Measurements from ENCODE around the gene PRSS27.

The PRSS27 gene

DNA sequence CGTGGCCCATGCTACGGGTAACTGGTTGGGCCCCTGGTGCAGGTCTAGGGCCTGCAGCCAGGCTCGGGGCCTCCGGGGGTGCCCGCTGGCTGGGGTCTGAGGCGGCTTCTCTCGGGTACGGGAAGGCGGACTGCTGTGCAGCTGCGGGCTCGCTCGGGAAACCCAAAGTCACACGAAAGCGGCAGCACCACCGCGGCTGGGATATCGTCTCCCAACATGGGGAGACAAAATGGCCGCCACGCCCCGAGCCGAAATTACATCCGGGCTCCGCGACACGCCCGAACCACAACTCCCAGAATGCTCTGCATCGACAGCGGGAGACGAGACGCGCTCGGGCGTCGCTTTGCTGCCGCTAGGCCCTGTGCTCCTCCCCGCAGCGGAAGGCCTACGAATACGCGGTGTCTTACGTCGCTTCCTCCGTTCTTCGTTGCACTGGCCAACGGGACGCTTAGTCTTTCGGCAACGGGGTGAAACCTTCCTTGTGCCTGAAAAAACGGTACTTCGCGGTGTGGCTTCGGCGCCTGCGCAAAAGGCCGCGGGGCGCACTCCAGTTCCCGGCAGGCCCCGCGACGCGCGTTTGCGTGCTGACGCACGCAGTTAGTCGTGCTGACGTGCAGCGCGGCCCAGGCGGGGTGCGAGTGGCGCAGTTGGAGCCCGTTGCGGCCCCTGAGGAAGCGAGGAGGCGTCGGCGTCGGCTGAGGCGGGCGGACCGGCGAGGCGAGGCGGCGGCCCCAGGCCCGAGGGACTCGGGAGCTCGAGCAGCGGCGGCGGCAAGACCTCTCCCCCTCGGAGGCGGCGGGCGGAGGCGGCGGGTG lies 32.2 kb upstream of the PRSS27 start, which contains the start of gene SRRM2:
SRRM2 (plus strand) TSS at position 604 of the 815 bp plus-strand sequence. CDS start 3,727 bp downstream, outside the sequence.
- peak; percentile 87 for DNase-seq (ENCODE audit: low read depth, low spot score)

DNA sequence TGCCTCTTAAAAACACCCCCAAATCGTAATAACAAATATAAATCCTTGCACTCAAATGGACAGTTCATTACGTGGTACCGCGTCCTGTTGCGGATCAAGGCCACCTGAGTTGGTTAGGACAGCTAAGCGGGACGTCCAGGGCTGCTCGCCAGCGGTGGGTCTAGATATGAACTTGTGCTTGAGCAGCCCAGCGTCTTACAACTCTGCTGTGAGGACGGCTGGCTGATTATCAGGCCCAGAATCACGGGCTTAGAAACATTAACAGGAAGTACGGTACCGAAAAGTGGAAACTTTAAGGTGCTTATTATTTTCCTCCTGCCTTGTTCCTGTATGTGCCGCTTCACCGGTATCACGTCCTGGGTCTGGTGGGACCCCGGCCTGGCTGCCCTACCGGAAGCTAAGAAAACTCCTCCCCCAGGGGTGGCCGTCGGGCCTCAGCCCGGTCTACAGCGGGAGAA lies 31.6 kb upstream of the PRSS27 start:
- DNase-seq (ENCODE audit: low read depth, low spot score), result no peak
- H3K27ac ChIP-seq, result peak overlapping the region; percentile 96

More for the DNA sequence above, 32.2 kb upstream of the PRSS27 start, which contains the start of gene SRRM2:
- peak within 1 kb of the TSS; percentile 96 for H3K27ac ChIP-seq

DNA sequence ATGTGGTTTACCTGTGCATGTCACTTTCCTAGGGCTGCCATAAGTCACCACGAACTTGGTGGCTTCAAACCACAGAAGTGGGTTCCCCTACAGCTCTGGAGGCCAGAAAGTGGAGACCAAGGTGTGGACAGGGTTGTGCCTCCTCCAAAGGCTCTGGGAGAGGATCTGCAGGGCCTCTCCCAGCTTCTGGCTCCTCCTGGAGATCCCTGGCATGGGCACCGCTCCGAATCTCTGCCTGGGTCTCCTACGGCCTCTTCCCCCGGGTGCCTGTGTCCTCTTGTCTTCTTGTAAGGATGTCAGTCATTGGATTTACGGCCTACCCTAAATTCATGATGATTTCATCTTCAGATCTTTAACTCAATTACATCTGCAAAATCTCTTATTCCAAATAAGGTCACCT lies 29.9 kb upstream of the PRSS27 start:
- DNase-seq (ENCODE audit: low read depth, low spot score), result no peak
- H3K27ac ChIP-seq, result no peak overlapping the region

DNA sequence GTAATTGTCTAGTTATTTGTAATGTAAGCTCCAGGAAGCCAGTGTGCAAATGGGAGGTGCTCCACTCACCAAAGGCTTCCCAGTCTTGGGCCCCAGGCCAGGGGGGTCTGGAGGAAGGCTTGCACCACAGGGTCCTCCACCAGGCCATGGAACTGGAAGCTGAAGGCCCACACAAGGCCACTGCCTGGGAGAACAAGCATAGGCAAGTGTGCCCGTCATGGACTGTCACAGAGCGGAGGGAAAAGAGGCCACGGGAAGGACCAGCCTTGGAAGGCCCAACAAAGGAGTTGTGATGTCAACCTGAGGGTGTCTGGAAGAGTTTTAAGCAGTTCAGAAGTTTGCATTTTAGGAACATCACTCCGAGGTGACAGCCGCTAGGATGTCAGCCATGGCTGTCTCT lies 29.5 kb upstream of the PRSS27 start:
- no peak overlapping the region for H3K27ac ChIP-seq
- DNase-seq (ENCODE audit: low read depth, low spot score), result no peak

DNA sequence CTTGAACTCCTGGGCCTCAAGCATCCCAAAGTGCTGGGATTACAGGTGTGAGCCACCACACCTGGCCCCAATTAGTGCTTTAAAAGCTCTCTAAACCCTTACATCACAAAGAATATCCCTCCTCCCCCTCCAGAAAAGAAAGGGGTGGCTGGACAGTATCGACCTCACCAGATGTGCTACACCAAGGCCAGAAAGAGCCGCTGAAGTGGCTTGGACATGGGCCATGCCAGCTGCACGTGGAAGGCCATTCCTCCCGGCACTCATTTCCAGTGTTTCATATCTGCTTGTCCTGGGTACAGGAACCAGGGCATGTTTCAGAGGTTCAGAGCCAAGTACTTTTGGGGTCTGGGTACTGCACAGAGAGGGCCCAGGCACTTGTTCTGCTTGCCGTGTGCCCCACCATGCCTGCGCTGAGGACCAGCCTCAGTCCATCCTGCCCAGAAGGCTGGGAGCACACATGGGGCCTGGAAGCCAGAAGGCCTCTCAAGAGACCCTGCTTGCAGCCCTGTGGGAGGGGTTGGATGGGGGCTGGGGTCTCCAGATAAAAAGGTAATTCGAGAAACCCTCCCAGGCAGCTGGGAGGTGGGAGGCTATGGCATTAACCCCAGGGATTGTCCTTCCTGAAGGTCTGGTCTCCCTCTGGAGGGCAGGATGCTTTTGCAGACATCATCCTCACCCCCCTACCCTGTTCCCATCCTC lies 28.9 kb upstream of the PRSS27 start:
- no peak for DNase-seq (ENCODE audit: low read depth, low spot score)
- no peak overlapping the region for H3K27ac ChIP-seq

DNA sequence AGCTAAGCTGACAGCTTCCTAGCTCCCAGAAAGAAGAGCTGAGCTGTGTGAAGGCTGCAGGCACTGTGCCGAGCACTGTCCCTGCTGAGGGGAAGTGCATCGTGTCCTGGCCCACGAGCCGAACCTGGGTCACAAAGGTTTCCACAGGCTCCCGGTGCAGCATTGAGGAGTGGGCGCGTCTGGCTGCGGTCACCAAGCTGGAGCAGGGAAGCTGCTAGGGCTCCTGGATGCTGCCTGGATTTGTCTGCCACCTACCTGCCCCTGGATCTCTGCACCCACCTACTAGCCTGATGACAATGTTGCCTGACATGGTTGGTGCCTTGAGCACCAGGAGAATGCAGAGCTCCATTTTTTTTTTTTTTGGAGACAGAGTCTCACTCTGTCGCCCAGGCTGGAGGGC lies 25.9 kb upstream of the PRSS27 start:
- no peak overlapping the region for H3K27ac ChIP-seq
- DNase-seq (ENCODE audit: low read depth, low spot score), result no peak

DNA sequence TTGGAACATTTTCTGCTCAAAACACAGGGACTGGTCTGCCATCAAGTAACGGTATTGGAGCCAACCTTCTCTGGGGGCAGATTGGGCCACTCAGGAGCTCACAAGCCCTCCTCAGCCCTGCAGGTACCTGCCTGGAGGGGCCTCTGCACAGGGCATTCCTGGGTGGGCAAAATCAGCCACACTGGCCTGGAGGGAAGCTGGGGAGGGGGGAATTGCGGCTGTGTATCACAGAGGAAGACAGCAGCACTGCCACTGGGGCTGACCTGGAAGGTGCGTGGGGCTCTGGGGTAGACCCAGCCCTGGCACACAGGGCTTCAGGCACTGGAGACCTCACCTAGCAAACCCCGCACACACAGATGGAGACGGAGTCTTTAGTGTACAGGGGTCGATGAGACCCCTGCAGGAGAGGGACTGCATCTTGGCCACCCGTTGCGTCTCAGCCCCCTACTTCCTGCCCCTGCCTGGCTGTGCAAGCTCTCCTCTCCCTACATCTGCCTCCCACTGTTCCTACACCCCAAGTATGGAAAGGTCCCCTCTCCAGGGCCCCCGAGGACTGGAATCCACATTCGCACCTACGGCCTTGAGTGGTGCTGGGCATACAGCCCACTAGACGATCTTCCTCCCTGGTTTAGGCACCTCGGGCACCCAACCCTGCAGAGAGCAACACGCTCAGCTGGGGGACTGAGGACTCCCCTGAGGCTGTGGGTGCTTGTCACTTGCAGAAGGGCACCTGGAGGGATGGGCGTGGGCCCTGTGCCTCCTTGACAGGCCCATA lies 25.3 kb upstream of the PRSS27 start:
- no peak for DNase-seq (ENCODE audit: low read depth, low spot score)
- H3K27ac ChIP-seq, result no peak overlapping the region

DNA sequence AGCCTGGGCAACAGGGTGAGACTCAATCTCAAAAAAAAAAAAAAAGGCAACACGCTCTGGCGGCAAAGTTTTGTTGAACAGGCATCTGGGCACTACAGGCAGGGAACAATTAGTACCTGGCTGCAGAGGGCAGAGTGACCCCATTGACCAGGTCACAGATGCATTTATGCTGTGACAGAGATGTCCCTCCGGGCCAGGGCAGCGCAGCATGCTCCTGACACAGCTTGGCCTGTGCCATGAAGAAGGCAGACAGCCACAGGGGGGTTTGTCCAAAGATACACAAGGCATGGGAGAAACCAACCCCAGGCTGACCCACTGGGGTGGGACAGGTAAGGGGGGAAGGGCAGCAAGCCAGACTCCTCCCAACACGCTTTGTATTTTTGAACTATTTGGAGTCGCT lies 24.7 kb upstream of the PRSS27 start:
- DNase-seq (ENCODE audit: low read depth, low spot score), result no peak
- H3K27ac ChIP-seq, result no peak overlapping the region

DNA sequence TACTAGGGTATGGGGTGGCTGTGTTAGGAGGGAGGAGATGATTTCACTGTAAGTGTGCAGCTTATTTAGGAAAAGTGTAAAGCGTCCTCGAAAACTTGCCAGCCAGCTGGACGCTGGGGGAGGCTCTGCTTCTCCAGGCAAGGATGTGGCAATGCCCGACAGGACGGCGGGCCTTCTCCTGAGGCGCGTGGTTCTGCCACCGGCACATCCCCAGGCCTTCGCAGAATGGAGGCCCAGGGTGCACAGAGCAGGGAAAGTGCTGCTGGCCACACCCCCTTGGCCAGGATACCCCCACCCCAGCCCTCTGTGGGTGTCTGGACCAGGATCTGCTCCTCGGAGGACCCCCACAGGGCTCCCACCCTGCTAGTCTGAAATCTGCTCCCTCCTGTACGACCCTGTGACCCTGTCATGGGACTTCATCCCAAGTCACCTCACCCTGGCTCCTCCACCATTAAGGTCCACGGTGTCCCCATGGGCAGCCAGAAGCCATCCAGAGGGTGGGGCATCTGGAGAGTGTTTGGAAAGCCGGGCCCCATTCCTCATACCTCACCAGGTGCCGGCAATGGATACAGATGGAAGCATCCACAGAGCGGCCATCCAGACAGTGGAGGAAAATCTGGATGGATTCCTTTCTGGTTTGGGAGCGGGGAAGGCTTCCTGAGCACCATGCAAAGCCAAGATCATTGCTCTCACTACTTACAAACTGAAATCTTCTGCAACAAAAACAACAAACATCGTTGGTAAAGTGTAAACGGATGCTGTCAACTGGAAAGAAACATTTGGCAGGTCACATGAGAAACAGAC lies 23.2 kb upstream of the PRSS27 start:
- DNase-seq (ENCODE audit: low read depth, low spot score), result no peak
- no peak overlapping the region for H3K27ac ChIP-seq

DNA sequence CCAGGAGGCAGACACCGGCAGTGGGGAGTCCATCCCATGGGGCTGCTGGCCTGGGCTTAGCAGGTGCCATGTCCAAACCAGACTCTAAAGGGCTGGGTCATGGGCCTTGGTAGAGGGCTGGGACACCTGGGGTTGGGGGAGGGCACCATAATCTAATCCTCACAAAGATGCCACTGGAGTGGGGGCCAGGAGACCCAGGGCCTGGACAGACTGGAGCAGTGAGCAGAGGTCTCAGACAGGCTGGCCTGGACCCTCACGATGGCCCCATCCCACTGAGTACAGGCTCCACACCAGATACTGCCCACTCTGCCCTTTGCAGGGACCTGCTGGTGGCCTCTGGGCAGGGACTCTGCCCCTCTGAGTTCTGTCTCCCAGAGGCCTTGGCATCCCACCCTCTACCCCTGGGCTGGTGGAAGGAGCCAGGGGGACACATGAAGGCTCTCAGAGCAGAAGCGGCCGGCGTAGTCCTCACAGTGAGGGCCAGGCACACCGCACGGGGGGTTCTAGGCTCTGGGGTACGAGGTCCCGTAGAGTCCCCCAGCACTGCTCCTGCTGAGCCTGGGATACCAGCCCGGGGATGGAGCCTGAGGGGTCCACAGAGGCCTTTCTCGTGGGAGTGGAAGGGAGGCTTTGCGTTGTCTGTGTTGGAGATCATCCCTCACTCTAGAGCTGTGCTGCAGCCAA lies 22.4 kb upstream of the PRSS27 start:
- no peak for DNase-seq (ENCODE audit: low read depth, low spot score)
- no peak overlapping the region for H3K27ac ChIP-seq

DNA sequence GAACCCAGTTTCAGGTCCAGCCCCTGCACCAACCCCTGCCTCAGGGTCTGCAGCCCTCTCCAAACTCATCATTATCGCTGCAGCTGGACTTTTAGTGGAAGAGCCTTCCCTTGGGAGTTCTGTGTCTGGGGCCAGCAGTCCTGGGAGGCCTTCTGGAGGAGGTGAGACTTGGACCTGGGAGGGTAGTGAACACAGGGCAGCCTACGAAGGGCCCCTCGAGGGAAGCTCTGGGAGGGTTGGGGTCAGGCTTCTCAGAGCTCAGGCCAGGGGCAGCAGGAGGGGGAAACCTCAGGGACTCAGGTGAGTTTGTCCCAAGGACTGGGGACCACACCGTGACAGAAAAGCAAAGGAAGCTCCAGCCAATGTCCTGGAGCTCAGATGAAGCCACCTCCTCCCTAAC lies 21.1 kb upstream of the PRSS27 start:
- no peak for DNase-seq (ENCODE audit: low read depth, low spot score)
- no peak overlapping the region for H3K27ac ChIP-seq

DNA sequence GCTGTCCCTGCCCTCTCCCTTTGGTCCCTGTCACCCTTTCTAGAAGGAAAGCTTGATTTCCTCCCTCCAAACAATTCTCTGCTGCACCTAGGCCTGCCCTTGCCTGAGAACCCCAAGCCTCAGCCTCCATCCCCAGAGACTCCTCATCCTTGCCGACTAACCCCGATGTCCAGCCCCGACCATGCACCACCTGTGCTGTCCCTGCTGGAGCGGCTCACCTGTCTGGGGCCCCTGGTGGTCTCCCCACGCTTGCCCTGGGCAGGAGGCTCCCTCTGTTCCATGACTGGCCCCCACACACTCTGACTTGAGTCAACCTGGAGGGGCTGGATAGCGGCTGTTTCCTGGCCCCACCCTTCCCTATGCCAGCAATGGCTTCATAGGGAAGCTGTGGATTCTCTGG lies 20.5 kb upstream of the PRSS27 start:
- no peak overlapping the region for H3K27ac ChIP-seq
- DNase-seq (ENCODE audit: low read depth, low spot score), result no peak

DNA sequence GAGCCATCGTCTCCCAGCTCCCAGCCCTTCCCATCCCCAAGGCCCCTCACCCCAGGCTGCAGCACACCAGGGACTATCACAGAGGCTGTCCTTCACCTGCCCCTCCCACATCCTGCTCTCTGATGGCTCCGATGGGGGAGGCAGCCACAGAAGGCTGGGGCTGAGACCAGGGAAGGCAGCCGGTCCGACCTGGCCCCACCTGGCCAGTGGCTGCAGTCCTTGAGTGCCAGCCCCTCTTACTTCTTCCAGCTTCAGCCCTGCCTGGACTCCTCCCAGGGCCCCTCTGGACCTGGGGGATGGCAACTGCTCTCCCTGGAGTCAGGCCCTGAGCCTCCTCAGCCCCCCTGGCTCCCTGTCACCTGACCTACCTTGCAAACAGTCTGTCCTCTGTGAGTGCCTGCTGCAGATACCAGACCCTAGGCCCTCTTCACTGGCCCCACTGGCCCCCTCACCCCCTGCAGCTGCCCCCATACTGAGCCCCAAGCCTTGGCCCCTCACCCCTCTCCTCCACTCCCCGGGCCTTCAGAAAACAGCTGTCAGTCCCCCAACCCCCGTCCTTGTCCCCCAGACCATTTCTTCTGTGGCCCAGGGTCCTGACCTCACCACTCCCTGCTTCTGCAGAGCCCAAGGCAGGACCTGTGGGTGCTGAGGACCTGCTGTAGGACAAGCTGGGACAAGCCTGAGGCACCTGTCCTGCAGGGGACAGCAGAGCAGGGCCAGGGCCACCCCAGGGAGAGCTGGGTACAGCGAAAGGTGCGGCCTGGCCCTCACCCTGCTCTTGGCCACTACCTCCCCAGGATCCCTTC lies 19.8 kb upstream of the PRSS27 start:
- DNase-seq (ENCODE audit: low read depth, low spot score), result no peak
- H3K27ac ChIP-seq, result no peak overlapping the region

DNA sequence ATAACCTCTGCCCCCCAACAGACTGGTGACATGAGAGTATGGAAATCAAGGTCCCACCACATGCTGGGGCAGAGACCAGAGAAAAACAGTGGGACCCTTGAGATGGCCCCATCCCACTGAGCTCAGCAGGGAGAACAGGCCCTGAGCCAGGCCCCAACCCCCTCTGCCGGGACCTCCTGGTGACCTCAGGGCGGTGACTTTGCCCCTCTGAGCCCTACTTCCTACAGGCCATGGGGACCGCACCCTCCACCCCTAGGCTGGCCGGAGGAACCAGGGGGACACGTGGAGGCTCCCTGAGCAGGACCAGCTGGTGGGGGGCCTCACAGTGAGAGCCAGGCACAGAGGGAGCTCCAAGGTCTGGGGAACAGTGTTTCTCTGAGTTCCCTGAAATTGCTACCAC lies 18.6 kb upstream of the PRSS27 start:
- no peak overlapping the region for H3K27ac ChIP-seq
- DNase-seq (ENCODE audit: low read depth, low spot score), result no peak

DNA sequence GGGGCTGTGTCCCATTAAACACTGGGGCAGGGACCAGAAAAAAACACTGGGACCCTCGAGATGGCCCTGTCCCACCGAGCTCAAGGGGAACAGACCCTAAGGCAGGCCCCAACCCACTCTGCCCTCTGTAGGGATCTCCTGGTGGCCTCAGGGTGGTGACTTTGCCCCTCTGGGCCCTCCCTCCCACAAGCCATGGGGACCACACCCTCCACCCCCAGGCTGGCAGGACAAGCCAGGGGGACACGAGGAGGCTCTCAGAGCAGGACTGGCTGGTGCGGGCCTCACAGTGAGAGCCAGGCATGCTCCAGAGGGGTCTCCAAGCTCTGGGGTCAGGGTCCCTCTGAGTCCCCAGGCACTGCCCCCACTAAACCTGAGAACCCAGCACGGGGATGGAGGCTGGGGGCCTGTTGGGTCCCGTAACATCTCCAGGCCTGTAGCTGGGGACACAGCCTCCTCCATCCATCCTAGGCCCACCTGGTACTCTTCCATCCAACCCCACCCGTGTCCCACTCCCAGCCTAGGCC lies 17.9 kb upstream of the PRSS27 start:
- H3K27ac ChIP-seq, result no peak overlapping the region
- DNase-seq (ENCODE audit: low read depth, low spot score), result no peak

DNA sequence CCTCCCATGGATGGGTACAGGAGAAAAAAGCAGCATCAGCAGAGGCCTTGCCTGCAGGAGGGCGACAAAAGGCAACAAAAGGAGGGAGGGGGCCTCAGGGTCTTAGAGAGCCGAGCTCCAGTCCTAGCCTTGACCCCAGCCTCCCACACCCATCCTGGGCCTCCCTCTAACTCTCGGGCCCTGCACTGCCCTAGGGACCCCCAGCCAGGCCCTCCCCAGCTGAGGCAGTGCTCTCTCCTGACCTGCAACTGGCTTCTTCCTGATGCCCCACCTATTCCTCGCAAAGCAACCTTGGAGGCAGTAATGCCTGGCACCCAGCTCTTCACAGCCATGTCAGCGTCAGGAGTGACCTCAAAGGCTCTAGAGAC lies 17.2 kb upstream of the PRSS27 start:
- no peak overlapping the region for H3K27ac ChIP-seq
- DNase-seq (ENCODE audit: low read depth, low spot score), result no peak

DNA sequence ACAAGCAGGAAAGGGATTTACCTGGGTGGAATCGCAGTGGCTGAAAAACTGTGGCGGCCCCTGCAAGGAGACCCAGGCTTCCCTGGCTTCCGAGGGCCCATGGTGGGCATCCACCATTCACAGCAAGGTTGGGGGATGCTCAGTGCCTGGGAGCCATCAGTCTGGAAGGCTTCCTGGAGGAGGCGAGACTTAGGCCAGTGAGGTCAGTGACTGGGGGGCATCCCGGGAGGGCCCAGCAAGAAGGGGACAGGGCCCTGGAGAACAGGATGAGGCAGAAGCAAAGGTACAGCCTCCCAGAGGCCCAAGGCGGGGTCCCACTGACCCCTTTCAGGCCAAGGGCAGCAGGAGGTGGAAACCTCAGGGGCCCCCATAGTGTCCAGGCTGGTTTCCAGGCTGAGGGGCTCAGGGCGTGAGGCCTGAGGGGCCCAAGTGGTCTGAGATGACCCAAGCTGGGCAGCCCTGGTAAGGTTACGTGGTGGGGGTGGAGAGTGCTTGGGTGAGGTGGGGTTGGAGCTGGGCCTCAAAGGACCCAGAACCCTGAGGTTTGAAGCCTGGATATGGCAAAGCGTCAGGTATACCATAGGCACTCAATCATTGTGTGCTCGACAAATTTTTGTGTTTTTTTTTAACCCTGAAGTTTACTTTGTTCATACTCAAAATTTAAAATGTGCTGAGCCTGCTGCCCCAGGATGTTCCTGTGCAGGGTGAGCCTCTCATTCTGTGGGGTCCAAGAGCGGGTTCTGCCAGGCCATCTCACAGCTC lies 16.6 kb upstream of the PRSS27 start:
- no peak for DNase-seq (ENCODE audit: low read depth, low spot score)
- no peak overlapping the region for H3K27ac ChIP-seq

All from epithelial cell of prostate (primary cell).